ENCODE measurements around the gene RIMBP2.

RIMBP2 gene

DNA sequence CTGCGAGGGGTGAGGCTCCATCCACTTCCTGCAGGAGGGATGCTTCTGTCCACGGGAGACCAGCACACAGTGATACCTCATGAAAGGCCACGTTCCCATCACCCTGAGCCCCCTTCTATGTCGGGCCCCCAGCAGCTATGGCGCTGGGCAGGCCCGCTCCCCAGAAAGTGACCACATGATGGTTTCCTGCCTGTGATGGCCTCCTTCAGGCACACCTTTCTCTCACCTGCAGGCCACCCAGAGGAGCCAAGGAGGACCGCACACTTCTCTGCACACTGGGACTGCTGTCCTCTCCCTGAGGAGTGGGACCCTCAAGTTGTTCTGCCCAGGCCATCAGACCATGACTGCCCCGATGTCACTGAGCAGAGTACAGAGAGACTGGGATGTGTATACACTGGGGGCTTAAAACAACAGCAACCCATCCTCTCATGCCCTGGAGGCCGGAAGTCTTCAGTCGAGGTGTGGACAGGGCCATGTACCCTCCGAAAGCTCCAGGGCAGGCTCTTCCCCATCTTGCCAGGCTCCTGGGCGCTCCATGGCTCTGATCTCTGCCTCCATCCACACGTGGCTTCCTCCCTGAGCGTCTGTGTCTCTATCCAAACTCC, 219.5 kb downstream of the RIMBP2 start:
- in situ Hi-C loops (cut with HindIII; ENCODE audit: low sequenced_read_pairs) = loop anchor here (10.0 kb wide), 2 partner anchors 72 to 1002 kb away; no protein-coding TSS in a partner anchor

- in situ Hi-C loops (cut with HindIII; ENCODE audit: low sequenced_read_pairs) = loop anchor here (10.0 kb wide), 2 partner anchors 70 to 1000 kb away; no protein-coding TSS in a partner anchor
These were observed 220.9 kb downstream of the RIMBP2 start for GRCh38 chr12:130495156-130495555.

- in situ Hi-C loops (cut with HindIII; ENCODE audit: low sequenced_read_pairs) = loop anchor here (10.0 kb wide), 2 partner anchors 70 to 1000 kb away; no protein-coding TSS in a partner anchor
These were observed 221.4 kb downstream of the RIMBP2 start for GRCh38 chr12:130494736-130495135.

GRCh38 chr12:130493951-130494350, 222.1 kb downstream of the RIMBP2 start:
- in situ Hi-C loops (cut with HindIII; ENCODE audit: low sequenced_read_pairs) = loop anchor here (10.0 kb wide), 2 partner anchors 69 to 999 kb away; no protein-coding TSS in a partner anchor

GRCh38 chr12:130491421-130492357, 224.4 kb downstream of the RIMBP2 start:
- in situ Hi-C loops (cut with HindIII; ENCODE audit: low sequenced_read_pairs) = loop anchor here (10.0 kb wide), 2 partner anchors 67 to 997 kb away; no protein-coding TSS in a partner anchor

GRCh38 chr12:130490674-130491073, 225.4 kb downstream of the RIMBP2 start:
- in situ Hi-C loops (cut with HindIII; ENCODE audit: low sequenced_read_pairs) = loop anchor here (10.0 kb wide), 2 partner anchors 66 to 996 kb away; no protein-coding TSS in a partner anchor

GRCh38 chr12:130489293-130489692, 226.8 kb downstream of the RIMBP2 start:
- in situ Hi-C loops (cut with HindIII; ENCODE audit: low sequenced_read_pairs) = no loop called here

DNA sequence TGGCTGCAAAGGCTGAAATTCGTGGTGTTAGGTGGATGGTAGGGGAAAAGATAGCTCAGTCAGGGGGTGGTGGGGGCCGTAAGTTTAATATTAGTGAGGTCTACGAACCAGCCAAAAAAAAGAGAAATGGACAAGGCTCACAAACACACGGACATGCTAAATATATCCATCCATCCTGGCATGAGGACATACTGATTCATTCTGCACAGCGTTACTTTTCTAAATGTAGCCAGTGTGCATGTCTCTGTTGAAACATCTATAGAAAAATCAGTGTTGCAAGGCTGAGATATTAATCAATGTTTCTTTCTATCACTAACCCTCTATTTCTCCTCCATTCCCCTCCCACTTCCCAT, 227.8 kb downstream of the RIMBP2 start:
- in situ Hi-C loops (cut with HindIII; ENCODE audit: low sequenced_read_pairs) = no loop called here

DNA sequence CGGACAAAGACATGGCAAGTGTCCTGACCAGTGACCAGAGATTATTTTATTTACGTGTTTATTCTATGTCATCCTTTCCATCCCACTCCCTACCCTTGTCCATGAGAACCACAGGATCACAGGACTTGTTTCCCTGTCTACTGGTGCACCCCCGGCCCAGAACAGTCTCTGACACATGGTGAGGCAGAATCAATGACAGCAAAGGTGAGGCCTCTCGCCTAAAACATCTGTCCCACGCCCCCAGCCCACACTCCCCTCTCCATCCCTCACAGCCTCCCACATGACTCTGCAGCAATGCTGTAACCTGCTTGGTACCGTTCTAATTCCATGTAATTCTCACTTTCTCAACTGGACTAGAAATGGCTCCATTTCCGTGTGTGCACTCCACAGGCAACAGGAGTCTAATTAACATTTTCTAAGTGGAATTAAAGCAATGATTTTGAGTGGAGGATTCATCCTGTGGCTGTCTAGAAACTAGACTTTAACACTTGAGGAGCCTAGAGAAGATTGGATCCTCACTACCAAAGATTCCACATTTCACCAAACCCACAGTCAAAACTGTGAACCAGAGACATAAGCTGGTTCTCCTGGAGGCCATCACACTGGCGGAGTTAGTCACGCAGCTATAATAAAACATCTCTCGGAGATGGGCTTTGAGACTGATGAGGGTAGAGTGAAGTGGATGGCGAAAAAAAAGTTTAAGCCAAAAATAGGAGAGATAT, 228.3 kb downstream of the RIMBP2 start:
- in situ Hi-C loops (cut with HindIII; ENCODE audit: low sequenced_read_pairs) = no loop called here

DNA sequence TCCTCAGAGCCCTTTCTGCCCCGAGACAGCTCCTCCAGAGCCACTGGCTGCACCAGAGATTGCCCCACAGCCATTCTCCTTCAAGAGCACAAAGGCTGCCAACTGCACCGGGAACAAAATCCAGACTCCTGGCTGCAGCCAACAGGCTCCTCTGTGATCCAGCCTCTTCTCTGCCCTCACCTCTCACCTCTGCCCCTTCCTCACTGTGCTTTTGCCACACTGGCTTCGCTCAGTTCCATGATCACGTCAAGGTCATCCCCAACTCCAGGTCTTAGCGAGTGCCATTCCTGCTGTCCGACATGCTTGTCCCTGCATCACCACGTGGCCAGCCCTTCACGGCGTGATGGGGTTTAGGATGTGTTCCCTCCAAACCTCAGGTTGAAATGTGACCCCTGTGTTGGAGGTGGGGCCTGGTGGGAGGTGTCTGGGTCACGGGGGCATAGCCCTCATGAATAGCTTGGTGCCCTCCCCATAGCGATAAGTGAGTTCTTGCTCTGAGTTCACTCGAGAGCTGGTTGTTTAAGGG, 229.1 kb downstream of the RIMBP2 start:
- in situ Hi-C loops (cut with HindIII; ENCODE audit: low sequenced_read_pairs) = no loop called here

- in situ Hi-C loops (cut with HindIII; ENCODE audit: low sequenced_read_pairs) = no loop called here
These were observed 230.0 kb downstream of the RIMBP2 start for GRCh38 chr12:130486146-130486435.

GRCh38 chr12:130485291-130486145, 230.6 kb downstream of the RIMBP2 start:
- in situ Hi-C loops (cut with HindIII; ENCODE audit: low sequenced_read_pairs) = no loop called here

GRCh38 chr12:130484221-130484620, 231.9 kb downstream of the RIMBP2 start:
- in situ Hi-C loops (cut with HindIII; ENCODE audit: low sequenced_read_pairs) = no loop called here

DNA sequence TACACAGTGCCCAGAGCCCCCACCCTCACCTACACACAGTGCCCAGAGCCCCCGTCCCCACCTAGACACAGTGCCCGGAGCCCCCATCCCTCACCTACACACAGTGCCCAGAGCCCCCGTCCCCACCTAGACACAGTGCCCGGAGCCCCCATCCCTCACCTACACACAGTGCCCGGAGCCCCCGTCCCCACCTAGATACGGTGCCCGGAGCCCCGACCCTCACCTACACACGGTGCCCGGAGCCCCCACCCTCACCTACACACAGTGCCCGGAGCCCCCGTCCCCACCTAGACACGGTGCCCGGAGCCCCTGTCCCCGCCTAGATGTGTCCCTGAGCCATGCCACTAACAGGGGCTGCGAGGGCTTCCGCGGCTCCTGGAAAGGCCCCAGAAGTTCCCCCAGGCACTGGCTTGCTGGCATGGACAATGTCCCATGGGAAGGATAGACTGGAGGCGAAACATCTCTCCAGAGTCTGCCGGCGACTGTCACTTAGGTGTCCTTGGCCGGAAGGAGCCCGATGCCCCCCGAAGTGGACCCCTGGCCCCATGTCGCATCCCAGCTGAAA, 232.4 kb downstream of the RIMBP2 start:
- in situ Hi-C loops (cut with HindIII; ENCODE audit: low sequenced_read_pairs) = no loop called here

DNA sequence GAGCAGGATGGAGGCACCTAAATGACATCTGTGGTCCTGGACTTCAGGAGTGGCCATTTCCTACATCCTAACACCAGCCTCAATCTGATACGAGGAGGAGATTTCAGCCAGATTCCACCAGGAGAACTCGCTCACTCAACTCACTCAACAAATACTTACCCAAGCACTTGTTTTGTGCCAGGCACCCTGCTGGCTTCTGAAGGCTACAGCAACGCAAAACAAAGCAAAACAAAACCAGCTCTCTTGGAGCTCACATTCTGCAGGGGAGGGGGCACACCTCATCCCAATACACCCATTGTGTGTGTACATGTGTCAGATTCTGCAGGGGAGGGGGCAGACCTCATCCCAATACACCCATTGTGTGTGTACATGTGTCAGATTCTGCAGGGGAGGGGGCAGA, 233.7 kb downstream of the RIMBP2 start:
- in situ Hi-C loops (cut with HindIII; ENCODE audit: low sequenced_read_pairs) = no loop called here

DNA sequence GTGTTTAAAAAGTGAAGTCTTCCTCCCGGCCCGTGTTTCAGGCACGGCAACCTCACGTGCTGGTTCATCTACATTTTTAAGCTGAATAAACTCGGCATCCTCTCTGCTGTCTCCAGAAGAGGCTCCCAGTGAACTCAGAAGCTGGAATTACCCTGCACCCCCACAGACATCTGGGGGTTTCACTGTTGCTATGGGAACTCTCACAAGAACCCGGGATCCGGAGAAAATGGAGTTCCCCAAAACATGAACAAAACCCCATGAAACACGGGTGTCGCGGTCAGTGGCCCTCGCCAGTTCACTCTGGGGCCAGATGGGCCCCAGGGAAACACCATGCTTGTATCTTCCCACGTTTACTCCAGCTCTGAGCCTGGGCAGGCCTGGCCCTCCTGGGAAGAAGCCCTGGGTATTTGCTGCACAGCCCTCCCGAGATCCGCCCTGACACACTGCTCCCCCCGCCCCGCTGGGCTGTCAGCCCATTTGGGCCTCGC, 234.7 kb downstream of the RIMBP2 start:
- in situ Hi-C loops (cut with HindIII; ENCODE audit: low sequenced_read_pairs) = no loop called here

- in situ Hi-C loops (cut with HindIII; ENCODE audit: low sequenced_read_pairs) = no loop called here
These were observed 235.2 kb downstream of the RIMBP2 start for GRCh38 chr12:130480887-130481286.

- in situ Hi-C loops (cut with HindIII; ENCODE audit: low sequenced_read_pairs) = no loop called here
These were observed 235.9 kb downstream of the RIMBP2 start for GRCh38 chr12:130480231-130480630.

DNA sequence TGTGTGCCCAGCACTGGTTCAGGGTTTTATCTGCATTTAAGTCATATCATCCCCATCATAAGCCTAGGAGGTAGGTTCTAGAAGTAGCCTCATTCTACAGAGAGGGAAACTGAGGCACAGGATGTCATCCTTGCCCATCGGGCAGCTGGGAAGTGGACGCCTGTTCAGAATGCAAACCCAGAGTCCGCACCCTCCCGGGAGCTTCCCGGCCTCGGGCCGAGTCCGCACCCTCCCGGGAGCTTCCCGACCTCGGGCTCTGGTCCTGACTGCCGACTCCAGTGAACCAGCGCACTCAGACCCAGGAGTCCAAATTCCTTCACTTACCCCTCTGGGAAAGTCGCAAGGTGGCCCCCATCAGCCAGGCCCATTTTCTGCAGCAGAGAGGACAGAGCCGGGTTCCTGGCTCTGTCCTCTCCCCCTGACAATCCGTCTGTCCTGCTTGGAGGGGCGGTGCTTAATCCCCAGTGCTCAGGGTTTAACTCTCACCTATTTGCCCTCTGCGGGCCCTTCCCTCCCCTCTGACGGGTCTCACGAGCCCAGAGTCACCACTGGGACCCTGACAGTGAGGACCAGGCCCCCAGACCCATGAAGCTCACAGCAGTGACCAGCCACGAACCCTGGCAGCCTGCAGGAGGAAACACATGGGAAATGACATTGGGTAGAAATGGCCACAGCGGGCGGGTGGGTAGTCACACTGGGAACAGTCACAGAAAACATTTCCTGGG, 236.5 kb downstream of the RIMBP2 start:
- in situ Hi-C loops (cut with HindIII; ENCODE audit: low sequenced_read_pairs) = no loop called here
